HepG2 (cell line): ENCODE measurements around the gene TMEM59. TPM values are rescaled to one million over a fixed set of nuclear protein-coding genes. Genes with fewer than 3 reads are reported as not detected.

Experiments
- AGO1 ChIP-seq: fragments of 200-400 bp; formaldehyde crosslinking; IDR thresholded peaks from 2 replicates; pipeline ENCODE4 v1.6.1; 2017; ENCODE audit warnings: mild to moderate bottlenecking, low read depth, low read length, moderate library complexity; ENCODE audit not compliant: poor library complexity, severe bottlenecking
- DNMT1 ChIP-seq: sonication (generic); formaldehyde crosslinking; IDR thresholded peaks from 2 replicates; pipeline ENCODE4 v1.5.1; 2020; ENCODE audit warnings: mild to moderate bottlenecking, missing genetic modification reagents
- ELF1 ChIP-seq: sonication (generic); formaldehyde crosslinking; IDR thresholded peaks from 2 replicates; pipeline ENCODE4 v1.4.0; 2020; ENCODE audit warnings: missing genetic modification reagents
- GMEB1 ChIP-seq: sonication (generic); formaldehyde crosslinking; IDR thresholded peaks from 2 replicates; pipeline ENCODE4 v1.5.1; 2020; ENCODE audit warnings: missing genetic modification reagents, mild to moderate bottlenecking, borderline replicate concordance
- HNF1B ChIP-seq: sonication (generic); formaldehyde crosslinking; IDR thresholded peaks from 2 replicates; pipeline ENCODE4 v1.5.1; 2020; ENCODE audit warnings: mild to moderate bottlenecking, moderate library complexity, missing genetic modification reagents
- HNRNPUL1 ChIP-seq: fragments of 200-400 bp; formaldehyde crosslinking; IDR thresholded peaks from 2 replicates; pipeline ENCODE4 v1.6.1; 2017; ENCODE audit warnings: low read depth, mild to moderate bottlenecking, low read length, moderate library complexity
- MEIS2 ChIP-seq: sonication (generic); formaldehyde crosslinking; IDR thresholded peaks from 2 replicates; pipeline ENCODE4 v1.9.0; 2021; ENCODE audit warnings: mild to moderate bottlenecking, missing genetic modification reagents
- MTA3 ChIP-seq: sonication (generic); formaldehyde crosslinking; IDR thresholded peaks from 2 replicates; pipeline ENCODE4 v1.4.0; 2020; ENCODE audit warnings: missing genetic modification reagents
- NCOR1 ChIP-seq: fragments of 200-600 bp; sonication (generic); IDR thresholded peaks from 2 replicates; pipeline ENCODE4 v1.7.0; 2017; ENCODE audit warnings: antibody characterized with exemption, low read length, borderline replicate concordance
- NR2C2 ChIP-seq: sonication (generic); formaldehyde crosslinking; IDR thresholded peaks from 2 replicates; pipeline ENCODE4 v1.4.0; 2020; ENCODE audit warnings: missing genetic modification reagents, mild to moderate bottlenecking, moderate library complexity, borderline replicate concordance
- NR3C1 ChIP-seq: sonication (generic); formaldehyde crosslinking; IDR thresholded peaks from 2 replicates; pipeline ENCODE4 v1.4.0; 2020; ENCODE audit warnings: missing genetic modification reagents
- SSRP1 ChIP-seq: IDR thresholded peaks from 2 replicates; pipeline ENCODE4 v1.6.1; 2016; ENCODE audit warnings: control low read depth
- TARDBP ChIP-seq: sonication (generic); formaldehyde crosslinking; IDR thresholded peaks from 2 replicates; pipeline ENCODE4 v1.8.0; 2022; ENCODE audit warnings: mild to moderate bottlenecking, missing genetic modification reagents
- YEATS2 ChIP-seq: sonication (generic); formaldehyde crosslinking; IDR thresholded peaks from 2 replicates; pipeline ENCODE4 v1.4.0; 2020; ENCODE audit warnings: missing genetic modification reagents, borderline replicate concordance
- ZNF101 ChIP-seq: sonication (generic); formaldehyde crosslinking; IDR thresholded peaks from 2 replicates; pipeline ENCODE4 v1.4.0; 2020; ENCODE audit warnings: mild to moderate bottlenecking, low read depth, missing genetic modification reagents, borderline replicate concordance
- ZNF256 ChIP-seq: sonication (generic); formaldehyde crosslinking; conservative IDR thresholded peaks from 2 replicates; pipeline ENCODE4 v1.4.0; 2020; ENCODE audit warnings: missing genetic modification reagents
- ZNF317 ChIP-seq: sonication (generic); formaldehyde crosslinking; IDR thresholded peaks from 2 replicates; pipeline ENCODE4 v1.5.0; 2020; ENCODE audit warnings: mild to moderate bottlenecking, missing genetic modification reagents
- polyA plus RNA-seq, 8 experiments: library from polyadenylated mRNA; depleted of rRNA in 3 of 8; stranded (reverse) in 7 of 8; unstranded in 1 of 8; fragments of >200 nt; fragmentation: Illumina TruSeq in 4 of 8; extraction: Trizol in 4 of 8; gene quantifications; 2 replicates each; pipeline versions ENCODE4 v1.2.1 to v1.2.3, GENCODE V29; 2011 to 2016; ENCODE audit warnings: low read depth in 4 of 8, missing spikeins in 1 of 8, mixed read lengths in 1 of 8; ENCODE audit not compliant: insufficient read depth in 1 of 8
- total RNA-seq, 5 experiments: library from RNA; depleted of rRNA; stranded (reverse); fragments of >200 nt; fragmentation: Illumina TruSeq; extraction: Trizol; gene quantifications; 2 replicates each; pipeline ENCODE4 v1.2.3, GENCODE V29; 2016; ENCODE audit warnings: low read depth in 1 of 5
- TF ChIP-seq, protein P1 (sequence below): sonication (generic); formaldehyde crosslinking; IDR thresholded peaks from 2 replicates; pipeline ENCODE4 v1.5.1; 2020; ENCODE audit warnings: mild to moderate bottlenecking, missing genetic modification reagents, moderate library complexity
- TF ChIP-seq, protein P2 (sequence below): sonication (generic); formaldehyde crosslinking; IDR thresholded peaks from 2 replicates; pipeline ENCODE4 v1.8.0; 2022; ENCODE audit warnings: missing genetic modification reagents, mild to moderate bottlenecking, moderate library complexity, borderline replicate concordance

TMEM59 gene
- total and polyA plus RNA-seq, 2 of the 13 experiments (the other 11 are each of a cell fraction or from before 2014, with no cell fraction given), result 147 to 363 TPM

- TF ChIP-seq MEIS2, result no peak; the same call in 1 of the 2 replicates
- peak; percentile 55 for TF ChIP-seq SSRP1 (CRISPR knock-in tag)
- 0 out of 2 replicates have a peak, but pooled peaks have one; percentile 32 for TF ChIP-seq ZNF317 (CRISPR knock-in tag)
- peak; percentile 95 for TF ChIP-seq GMEB1
- no peak for TF ChIP-seq ZNF256 (CRISPR knock-in tag)
- peak; percentile 91; the same call in 1 of the 2 replicates for TF ChIP-seq HNF1B (CRISPR knock-in tag)
- TF ChIP-seq ZNF101, result no peak
- TF ChIP-seq AGO1, result peak; percentile 60
- peak; percentile 92 for TF ChIP-seq ELF1 (CRISPR knock-in tag)
- TF ChIP-seq TARDBP (CRISPR knock-in tag), result peak; percentile 71; the same call in 1 of the 2 replicates
- TF ChIP-seq NCOR1, result no peak
- peak; percentile 77; the same call in 1 of the 2 replicates for TF ChIP-seq YEATS2
- TF ChIP-seq DNMT1 (CRISPR knock-in tag), result no peak
- TF ChIP-seq, protein P1, sequence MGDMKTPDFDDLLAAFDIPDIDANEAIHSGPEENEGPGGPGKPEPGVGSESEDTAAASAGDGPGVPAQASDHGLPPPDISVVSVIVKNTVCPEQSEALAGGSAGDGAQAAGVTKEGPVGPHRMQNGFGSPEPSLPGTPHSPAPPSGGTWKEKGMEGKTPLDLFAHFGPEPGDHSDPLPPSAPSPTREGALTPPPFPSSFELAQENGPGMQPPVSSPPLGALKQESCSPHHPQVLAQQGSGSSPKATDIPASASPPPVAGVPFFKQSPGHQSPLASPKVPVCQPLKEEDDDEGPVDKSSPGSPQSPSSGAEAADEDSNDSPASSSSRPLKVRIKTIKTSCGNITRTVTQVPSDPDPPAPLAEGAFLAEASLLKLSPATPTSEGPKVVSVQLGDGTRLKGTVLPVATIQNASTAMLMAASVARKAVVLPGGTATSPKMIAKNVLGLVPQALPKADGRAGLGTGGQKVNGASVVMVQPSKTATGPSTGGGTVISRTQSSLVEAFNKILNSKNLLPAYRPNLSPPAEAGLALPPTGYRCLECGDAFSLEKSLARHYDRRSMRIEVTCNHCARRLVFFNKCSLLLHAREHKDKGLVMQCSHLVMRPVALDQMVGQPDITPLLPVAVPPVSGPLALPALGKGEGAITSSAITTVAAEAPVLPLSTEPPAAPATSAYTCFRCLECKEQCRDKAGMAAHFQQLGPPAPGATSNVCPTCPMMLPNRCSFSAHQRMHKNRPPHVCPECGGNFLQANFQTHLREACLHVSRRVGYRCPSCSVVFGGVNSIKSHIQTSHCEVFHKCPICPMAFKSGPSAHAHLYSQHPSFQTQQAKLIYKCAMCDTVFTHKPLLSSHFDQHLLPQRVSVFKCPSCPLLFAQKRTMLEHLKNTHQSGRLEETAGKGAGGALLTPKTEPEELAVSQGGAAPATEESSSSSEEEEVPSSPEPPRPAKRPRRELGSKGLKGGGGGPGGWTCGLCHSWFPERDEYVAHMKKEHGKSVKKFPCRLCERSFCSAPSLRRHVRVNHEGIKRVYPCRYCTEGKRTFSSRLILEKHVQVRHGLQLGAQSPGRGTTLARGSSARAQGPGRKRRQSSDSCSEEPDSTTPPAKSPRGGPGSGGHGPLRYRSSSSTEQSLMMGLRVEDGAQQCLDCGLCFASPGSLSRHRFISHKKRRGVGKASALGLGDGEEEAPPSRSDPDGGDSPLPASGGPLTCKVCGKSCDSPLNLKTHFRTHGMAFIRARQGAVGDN (CRISPR knock-in tag), result peak; percentile 82
- peak; percentile 92 for TF ChIP-seq NR2C2 (CRISPR knock-in tag)
- TF ChIP-seq HNRNPUL1, result no peak
- TF ChIP-seq, protein P2, sequence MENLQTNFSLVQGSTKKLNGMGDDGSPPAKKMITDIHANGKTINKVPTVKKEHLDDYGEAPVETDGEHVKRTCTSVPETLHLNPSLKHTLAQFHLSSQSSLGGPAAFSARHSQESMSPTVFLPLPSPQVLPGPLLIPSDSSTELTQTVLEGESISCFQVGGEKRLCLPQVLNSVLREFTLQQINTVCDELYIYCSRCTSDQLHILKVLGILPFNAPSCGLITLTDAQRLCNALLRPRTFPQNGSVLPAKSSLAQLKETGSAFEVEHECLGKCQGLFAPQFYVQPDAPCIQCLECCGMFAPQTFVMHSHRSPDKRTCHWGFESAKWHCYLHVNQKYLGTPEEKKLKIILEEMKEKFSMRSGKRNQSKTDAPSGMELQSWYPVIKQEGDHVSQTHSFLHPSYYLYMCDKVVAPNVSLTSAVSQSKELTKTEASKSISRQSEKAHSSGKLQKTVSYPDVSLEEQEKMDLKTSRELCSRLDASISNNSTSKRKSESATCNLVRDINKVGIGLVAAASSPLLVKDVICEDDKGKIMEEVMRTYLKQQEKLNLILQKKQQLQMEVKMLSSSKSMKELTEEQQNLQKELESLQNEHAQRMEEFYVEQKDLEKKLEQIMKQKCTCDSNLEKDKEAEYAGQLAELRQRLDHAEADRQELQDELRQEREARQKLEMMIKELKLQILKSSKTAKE (CRISPR knock-in tag), result 0 out of 2 replicates have a peak, but pooled peaks have one; percentile 16
- TF ChIP-seq NR3C1 (CRISPR knock-in tag), result no peak
- no peak for TF ChIP-seq MTA3 (CRISPR knock-in tag)
Observed at GRCh38 chr1:54052934-54053744, at the start of gene TMEM59, which contains the start of gene TCEANC2 (continued).
